Smooth muscle cell (in vitro differentiated cells): ENCODE results near the gene PANK4. TPM values are rescaled to one million over a fixed set of nuclear protein-coding genes. Genes with fewer than 3 reads are reported as not detected.

Experiments used
- DNase-seq: peaks from one replicate; lab custom pipeline; 2025; ENCODE audit not compliant: unreplicated experiment; lab: John Stamatoyannopoulos, UW
- H2AFZ ChIP-seq: fragments of 200-600 bp; sonication (generic); 2 replicates; pipeline ENCODE4 v1.6.0; 2016; ENCODE audit warnings: antibody characterized with exemption, low read depth, mild to moderate bottlenecking
- H3F3A ChIP-seq: fragments of 200-600 bp; sonication (generic); 2 replicates; pipeline ENCODE4 v1.6.0; 2017; ENCODE audit warnings: antibody characterized with exemption, low read depth
- H3K27ac ChIP-seq: fragments of 200-600 bp; sonication (generic); 2 replicates; pipeline ENCODE4 v1.5.1; 2016; ENCODE audit warnings: low read depth, mild to moderate bottlenecking
- H3K27me3 ChIP-seq: fragments of 200-600 bp; sonication (generic); 2 replicates; pipeline ENCODE4 v1.6.1; 2016; ENCODE audit warnings: low read depth, mild to moderate bottlenecking
- H3K36me3 ChIP-seq: fragments of 200-600 bp; sonication (generic); 2 replicates; pipeline ENCODE4 v1.5.1; 2016; ENCODE audit warnings: low read depth
- H3K4me1 ChIP-seq: fragments of 200-600 bp; sonication (generic); 2 replicates; pipeline ENCODE4 v1.5.1; 2016; ENCODE audit warnings: low read depth
- H3K4me2 ChIP-seq: fragments of 200-600 bp; sonication (generic); 2 replicates; pipeline ENCODE4 v1.6.0; 2016; ENCODE audit warnings: mild to moderate bottlenecking
- H3K4me3 ChIP-seq: fragments of 200-600 bp; sonication (generic); 2 replicates; pipeline ENCODE4 v1.5.1; 2016; ENCODE audit warnings: mild to moderate bottlenecking
- H3K79me2 ChIP-seq: fragments of 200-600 bp; sonication (generic); 2 replicates; pipeline ENCODE4 v1.6.0; 2016; ENCODE audit warnings: low read depth, mild to moderate bottlenecking
- H3K9ac ChIP-seq: fragments of 200-600 bp; sonication (generic); 2 replicates; pipeline ENCODE4 v1.6.0; 2016; ENCODE audit warnings: low read depth
- H3K9me3 ChIP-seq: fragments of 200-600 bp; sonication (generic); replicated peaks from 2 replicates; pipeline ENCODE4 v1.5.1; 2016; ENCODE audit warnings: low read depth
- H4K20me1 ChIP-seq: fragments of 200-600 bp; sonication (generic); 2 replicates; pipeline ENCODE4 v1.6.0; 2016; ENCODE audit warnings: low read depth
- WGBS: methylation state at CpG from one replicate; pipeline ENCODE4 v1.1.7; 2016; ENCODE audit warnings: low lambda C conversion rate; 5-methylcytosine and 5-hydroxymethylcytosine counted together
- polyA plus RNA-seq: library from polyadenylated mRNA; unstranded; fragments of >200 nt; fragmentation: Nextera tagmentation; extraction: Ambion mirVana; gene quantifications from 2 replicates; pipeline ENCODE4 v1.2.1, GENCODE V29; 2016
- total RNA-seq: library from RNA; depleted of rRNA; stranded (reverse); fragments of >200 nt; gene quantifications from 2 replicates; pipeline ENCODE4 v1.2.3, GENCODE V29; 2014
- TF ChIP-seq, protein P1 (sequence below): fragments of 200-600 bp; sonication (generic); IDR thresholded peaks from 2 replicates; pipeline ENCODE4 v1.5.1; 2017; ENCODE audit warnings: borderline replicate concordance, mild to moderate bottlenecking, antibody characterized with exemption; ENCODE audit not compliant: insufficient read depth, poor library complexity, severe bottlenecking

The PANK4 gene
- total and polyA plus RNA-seq, 2 experiments from 2014 or later, result 28.4 to 28.7 TPM

DNA sequence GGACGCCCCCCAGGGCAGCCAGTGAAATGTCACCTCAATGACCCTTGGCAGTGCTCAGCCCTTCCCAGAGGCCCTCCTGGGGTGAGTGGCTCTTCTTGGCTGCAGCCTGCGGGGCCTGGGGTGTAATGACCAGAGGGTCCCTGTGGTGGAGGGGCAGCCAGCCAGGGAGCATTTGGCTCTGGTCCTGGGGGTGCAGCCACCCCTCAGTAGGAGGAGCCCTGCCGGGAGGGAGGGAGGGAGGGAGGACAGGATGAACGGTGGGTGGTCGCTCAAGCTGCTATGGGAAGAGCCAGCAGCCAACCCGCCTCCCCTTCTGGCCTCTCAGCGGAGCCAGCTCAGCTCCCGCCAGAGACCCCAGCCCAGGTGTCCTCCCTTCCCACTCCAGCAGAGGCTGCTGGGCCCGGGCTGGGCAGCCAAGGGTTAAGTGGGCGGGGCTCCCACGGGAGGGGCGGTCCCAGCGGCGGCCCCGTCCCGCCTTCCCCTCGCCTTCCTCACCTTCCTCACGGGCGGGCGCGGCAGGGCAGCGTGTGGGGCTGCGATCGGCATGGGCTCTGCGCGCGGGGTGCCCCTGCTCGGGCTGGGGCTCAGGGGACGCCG is 59.3 kb downstream of the PANK4 start:
- H3K27me3 ChIP-seq, result no peaks in the 10 kb centered on the region
- H3K27ac ChIP-seq, result no peak overlapping the region
- TF ChIP-seq, protein P1, sequence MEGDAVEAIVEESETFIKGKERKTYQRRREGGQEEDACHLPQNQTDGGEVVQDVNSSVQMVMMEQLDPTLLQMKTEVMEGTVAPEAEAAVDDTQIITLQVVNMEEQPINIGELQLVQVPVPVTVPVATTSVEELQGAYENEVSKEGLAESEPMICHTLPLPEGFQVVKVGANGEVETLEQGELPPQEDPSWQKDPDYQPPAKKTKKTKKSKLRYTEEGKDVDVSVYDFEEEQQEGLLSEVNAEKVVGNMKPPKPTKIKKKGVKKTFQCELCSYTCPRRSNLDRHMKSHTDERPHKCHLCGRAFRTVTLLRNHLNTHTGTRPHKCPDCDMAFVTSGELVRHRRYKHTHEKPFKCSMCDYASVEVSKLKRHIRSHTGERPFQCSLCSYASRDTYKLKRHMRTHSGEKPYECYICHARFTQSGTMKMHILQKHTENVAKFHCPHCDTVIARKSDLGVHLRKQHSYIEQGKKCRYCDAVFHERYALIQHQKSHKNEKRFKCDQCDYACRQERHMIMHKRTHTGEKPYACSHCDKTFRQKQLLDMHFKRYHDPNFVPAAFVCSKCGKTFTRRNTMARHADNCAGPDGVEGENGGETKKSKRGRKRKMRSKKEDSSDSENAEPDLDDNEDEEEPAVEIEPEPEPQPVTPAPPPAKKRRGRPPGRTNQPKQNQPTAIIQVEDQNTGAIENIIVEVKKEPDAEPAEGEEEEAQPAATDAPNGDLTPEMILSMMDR, result no peak
- H3K79me2 ChIP-seq, result no peaks in the 10 kb centered on the region
- no peaks in the 10 kb centered on the region for H3K9me3 ChIP-seq
- H3K9ac ChIP-seq, result no peak overlapping the region
- DNase-seq, result no peak
- H4K20me1 ChIP-seq, result no peaks in the 10 kb centered on the region
- no peaks in the 10 kb centered on the region for H3K36me3 ChIP-seq
- H3K4me1 ChIP-seq, result no peaks in the 10 kb centered on the region
- no peaks in the 10 kb centered on the region for H3F3A ChIP-seq
- no peak overlapping the region for H2AFZ ChIP-seq
- no peak overlapping the region for H3K4me2 ChIP-seq
- no peak overlapping the region for H3K4me3 ChIP-seq
- 18% methylated on average over 15 of the region's 30 CpGs for WGBS

DNA sequence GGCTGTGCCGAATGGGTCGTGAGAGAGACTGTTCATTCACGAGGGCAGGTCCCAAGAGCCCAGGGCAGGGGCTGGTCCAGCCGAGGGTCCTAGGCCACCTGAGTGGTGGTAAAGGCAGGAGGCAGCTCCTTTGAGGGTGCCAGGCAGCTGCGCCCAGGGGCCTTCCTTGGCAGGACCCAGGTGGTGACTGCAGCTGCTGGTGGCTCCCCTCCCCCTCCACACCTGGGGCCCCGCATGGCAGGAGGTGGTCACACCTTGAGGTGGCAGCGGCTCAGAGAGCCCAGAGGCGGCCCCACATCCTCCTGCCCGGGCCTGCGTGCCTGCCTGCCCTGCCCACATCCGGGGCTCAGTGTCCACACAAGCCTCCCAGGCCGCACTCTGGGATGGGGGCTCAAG is 60.1 kb downstream of the PANK4 start:
- Histone ChIP-seq H3F3A (no peaks in the 10 kb centered on the region), H3K9me3 (no peaks in the 10 kb centered on the region), H3K4me2 (no peak overlapping the region), H3K79me2 (no peaks in the 10 kb centered on the region), H3K4me1 (no peaks in the 10 kb centered on the region), H4K20me1 (no peaks in the 10 kb centered on the region), H3K36me3 (no peaks in the 10 kb centered on the region), H3K27ac (no peak overlapping the region), H3K4me3 (no peak overlapping the region), H3K27me3 (no peaks in the 10 kb centered on the region), H3K9ac (no peak overlapping the region), H2AFZ (no peak overlapping the region)
- 75% methylated on average over 12 of the region's 12 CpGs for WGBS
- TF ChIP-seq, protein P1, result no peak
- DNase-seq, result no peak

DNA sequence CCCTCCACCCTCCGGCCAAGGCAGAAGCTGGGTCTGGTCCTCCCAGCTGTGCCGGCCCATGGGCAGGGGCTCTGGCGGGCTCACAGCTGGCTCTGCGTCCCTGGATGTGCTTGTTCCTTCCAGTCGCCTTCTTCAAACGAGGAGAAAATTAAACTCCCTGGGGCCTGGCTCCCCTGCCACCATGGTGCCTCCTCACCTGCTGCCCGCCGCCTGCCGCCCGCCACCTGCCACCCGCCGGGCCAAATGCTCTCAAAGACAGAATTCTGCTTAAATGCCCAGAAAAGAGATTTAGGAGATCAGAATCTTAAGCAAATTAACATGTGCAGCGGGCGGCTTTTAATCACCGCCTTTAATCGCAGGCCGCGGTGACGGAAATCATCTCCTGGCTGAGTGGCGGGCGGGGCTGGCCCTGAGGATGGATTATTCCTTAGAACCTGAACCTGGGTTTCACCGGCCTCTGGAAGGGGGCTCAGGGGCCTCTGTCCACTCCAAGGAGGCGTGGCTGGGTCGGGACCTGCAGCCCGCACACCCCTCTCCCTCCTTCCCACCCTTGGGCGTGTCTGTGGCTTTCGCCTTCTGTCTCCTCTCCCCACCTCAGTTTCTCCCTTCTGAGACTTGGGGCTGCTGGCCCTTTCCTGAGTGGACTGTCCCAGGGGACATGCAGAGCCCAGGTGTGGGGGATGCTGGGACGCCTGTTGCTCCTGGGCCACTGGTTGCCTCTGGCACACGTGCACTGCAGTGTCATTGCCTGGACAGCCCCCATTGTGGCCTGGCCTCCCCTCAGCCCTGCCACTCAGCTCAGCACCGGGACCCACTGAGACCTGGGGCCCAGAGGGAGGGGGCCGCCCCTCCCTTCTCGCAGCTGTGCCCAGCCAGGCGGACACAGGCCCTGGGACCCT is 60.8 kb downstream of the PANK4 start:
- Histone ChIP-seq H3K27me3 (no peaks in the 10 kb centered on the region), H3K27ac (no peak overlapping the region), H3F3A (no peaks in the 10 kb centered on the region), H3K9ac (no peak overlapping the region), H3K4me1 (no peaks in the 10 kb centered on the region), H2AFZ (no peak overlapping the region), H4K20me1 (no peaks in the 10 kb centered on the region), H3K9me3 (no peaks in the 10 kb centered on the region), H3K4me3 (no peak overlapping the region), H3K4me2 (no peak overlapping the region), H3K79me2 (no peaks in the 10 kb centered on the region), H3K36me3 (no peaks in the 10 kb centered on the region)
- DNase-seq, result no peak
- TF ChIP-seq, protein P1, result no peak
- 92% methylated on average over 32 of the region's 33 CpGs for WGBS
